Measurements from ENCODE around the gene SLC25A51. TPM values are rescaled to one million over a fixed set of nuclear protein-coding genes. Genes with fewer than 3 reads are reported as not detected.
A peak's percentile ranks its signal among the peaks of the same experiment; 100 is the strongest.

SLC25A51 gene
- polyA plus RNA-seq, 3 donors from 2014 or later, result 3.6 to 12.5 (median 10.7) TPM

GRCh38 chr9:37921168-37921510 is 17.2 kb upstream of the SLC25A51 start:
- H3K27me3 Mint-ChIP-seq (ENCODE audit: low read depth in 3 of 3), result peaks cover 0 to 3% (median 0%) of the 10 kb centered on the region in 3 donors
- H3K4me3 Mint-ChIP-seq, result no peak overlapping the region
- no peak for DNase-seq
- no peaks in the 10 kb centered on the region for H3K36me3 Mint-ChIP-seq
- peaks cover 0 to 2% (median 0%) of the 10 kb centered on the region in 6 donors for H3K9me3 Mint-ChIP-seq
- peaks cover 18 to 20% of the 10 kb centered on the region in 2 donors for H3K4me1 Mint-ChIP-seq
- no peak overlapping the region for H3K27ac Mint-ChIP-seq

GRCh38 chr9:37920471-37921167 is 16.7 kb upstream of the SLC25A51 start:
- Mint-ChIP-seq H3K4me3 (no peak overlapping the region), H3K4me1 (peaks cover 18 to 20% of the 10 kb centered on the region in 2 donors), H3K36me3 (no peaks in the 10 kb centered on the region), H3K27ac (no peak overlapping the region), H3K27me3 (ENCODE audit: low read depth in 3 of 3) (peaks cover 0 to 3% (median 0%) of the 10 kb centered on the region in 3 donors), H3K9me3 (peaks cover 0 to 2% (median 0%) of the 10 kb centered on the region in 6 donors)
- no peak for DNase-seq

GRCh38 chr9:37919956-37920335 is 16.0 kb upstream of the SLC25A51 start:
- Mint-ChIP-seq H3K36me3 (no peaks in the 10 kb centered on the region), H3K4me3 (no peak overlapping the region), H3K27me3 (ENCODE audit: low read depth in 3 of 3) (peaks cover 0 to 3% (median 0%) of the 10 kb centered on the region in 3 donors), H3K27ac (no peak overlapping the region), H3K9me3 (peaks cover 0 to 2% (median 0%) of the 10 kb centered on the region in 6 donors), H3K4me1 (peaks cover 18 to 20% of the 10 kb centered on the region in 2 donors)
- DNase-seq, result no peak

GRCh38 chr9:37919246-37919955 is 15.5 kb upstream of the SLC25A51 start:
- Mint-ChIP-seq H3K27me3 (ENCODE audit: low read depth in 3 of 3) (peaks cover 0 to 3% (median 0%) of the 10 kb centered on the region in 3 donors), H3K4me3 (no peak overlapping the region), H3K4me1 (peaks cover 18 to 20% of the 10 kb centered on the region in 2 donors), H3K36me3 (no peaks in the 10 kb centered on the region), H3K9me3 (peaks cover 0 to 2% (median 0%) of the 10 kb centered on the region in 6 donors), H3K27ac (no peak overlapping the region)
- no peak for DNase-seq

- Mint-ChIP-seq H3K4me3 (no peak overlapping the region), H3K9me3 (peaks cover 0 to 2% (median 0%) of the 10 kb centered on the region in 6 donors), H3K36me3 (no peaks in the 10 kb centered on the region), H3K27ac (no peak overlapping the region), H3K4me1 (peaks cover 18 to 20% of the 10 kb centered on the region in 2 donors), H3K27me3 (ENCODE audit: low read depth in 3 of 3) (peaks cover 0 to 3% (median 0%) of the 10 kb centered on the region in 3 donors)
- no peak for DNase-seq
Observed at GRCh38 chr9:37918665-37919170, 14.8 kb upstream of the SLC25A51 start.

- Mint-ChIP-seq H3K36me3 (no peaks in the 10 kb centered on the region), H3K27me3 (ENCODE audit: low read depth in 3 of 3) (peaks cover 0 to 2% (median 0%) of the 10 kb centered on the region in 3 donors), H3K4me3 (peak overlapping the region in 4 of 5 donors; percentile 40 to 69 (median 48)), H3K9me3 (peaks cover 0 to 2% (median 0%) of the 10 kb centered on the region in 6 donors), H3K27ac (peak overlapping the region in 3 of 6 donors; percentile 22 to 59 (median 56)), H3K4me1 (peaks cover 18 to 22% of the 10 kb centered on the region in 2 donors)
- no peak for DNase-seq
Observed at GRCh38 chr9:37917801-37918664, 14.1 kb upstream of the SLC25A51 start.

- peak overlapping the region in 4 of 5 donors; percentile 40 to 69 (median 48) for H3K4me3 Mint-ChIP-seq
- peak overlapping the region in 3 of 6 donors; percentile 40 to 59 (median 56) for H3K27ac Mint-ChIP-seq
- no peaks in the 10 kb centered on the region for H3K36me3 Mint-ChIP-seq
- H3K9me3 Mint-ChIP-seq, result peaks cover 0 to 2% (median 0%) of the 10 kb centered on the region in 6 donors
- no peak for DNase-seq
- H3K4me1 Mint-ChIP-seq, result peaks cover 18 to 22% of the 10 kb centered on the region in 2 donors
- peaks cover 0 to 2% (median 0%) of the 10 kb centered on the region in 3 donors for H3K27me3 Mint-ChIP-seq (ENCODE audit: low read depth in 3 of 3)
Observed at GRCh38 chr9:37917313-37917731, 13.4 kb upstream of the SLC25A51 start.

- Mint-ChIP-seq H3K9me3 (peaks cover 0 to 2% (median 0%) of the 10 kb centered on the region in 6 donors), H3K36me3 (no peaks in the 10 kb centered on the region), H3K4me1 (peaks cover 18 to 22% of the 10 kb centered on the region in 2 donors), H3K4me3 (peak overlapping the region; percentile 3 to 69 (median 18)), H3K27ac (peak overlapping the region in 1 of 6 donors; percentile 56), H3K27me3 (ENCODE audit: low read depth in 3 of 3) (peaks cover 0 to 2% (median 0%) of the 10 kb centered on the region in 3 donors)
- no peak for DNase-seq
Observed at GRCh38 chr9:37916471-37917312, 12.8 kb upstream of the SLC25A51 start.

GRCh38 chr9:37915911-37916470 is 12.1 kb upstream of the SLC25A51 start:
- H3K36me3 Mint-ChIP-seq, result no peaks in the 10 kb centered on the region
- DNase-seq, result no peak
- no peak overlapping the region for H3K4me3 Mint-ChIP-seq
- H3K9me3 Mint-ChIP-seq, result peaks cover 0 to 2% (median 0%) of the 10 kb centered on the region in 6 donors
- peak overlapping the region in 2 of 6 donors; percentile 25 to 71 for H3K27ac Mint-ChIP-seq
- H3K27me3 Mint-ChIP-seq (ENCODE audit: low read depth in 3 of 3), result no peaks in the 10 kb centered on the region
- H3K4me1 Mint-ChIP-seq, result peaks cover 18 to 22% of the 10 kb centered on the region in 2 donors

GRCh38 chr9:37914701-37915358 is 10.9 kb upstream of the SLC25A51 start:
- H3K27me3 Mint-ChIP-seq (ENCODE audit: low read depth in 3 of 3), result no peaks in the 10 kb centered on the region
- no peak overlapping the region for H3K27ac Mint-ChIP-seq

GRCh38 chr9:37914154-37914551 is 10.2 kb upstream of the SLC25A51 start:
- Mint-ChIP-seq H3K9me3 (peaks cover 0 to 2% (median 0%) of the 10 kb centered on the region in 6 donors), H3K27me3 (ENCODE audit: low read depth in 3 of 3) (no peaks in the 10 kb centered on the region), H3K4me3 (no peak overlapping the region), H3K27ac (no peak overlapping the region), H3K4me1 (peaks cover 18 to 22% of the 10 kb centered on the region in 2 donors), H3K36me3 (no peaks in the 10 kb centered on the region)
- no peak for DNase-seq

More at GRCh38 chr9:37914701-37915358, 10.9 kb upstream of the SLC25A51 start:
- no peak for DNase-seq
- no peak overlapping the region for H3K4me3 Mint-ChIP-seq
- peaks cover 18 to 22% of the 10 kb centered on the region in 2 donors for H3K4me1 Mint-ChIP-seq
- peaks cover 0 to 2% (median 0%) of the 10 kb centered on the region in 6 donors for H3K9me3 Mint-ChIP-seq
- no peaks in the 10 kb centered on the region for H3K36me3 Mint-ChIP-seq
